Raji (cell line): ENCODE measurements around the gene KLHDC7A.

Experiments used
- POLR2A ChIP-seq: IDR thresholded peaks from 2 replicates; pipeline ENCODE4 v1.6.1; 2011; ENCODE audit warnings: low read depth, low read length, control low read depth; ENCODE audit not compliant: insufficient read depth

The KLHDC7A gene

DNA sequence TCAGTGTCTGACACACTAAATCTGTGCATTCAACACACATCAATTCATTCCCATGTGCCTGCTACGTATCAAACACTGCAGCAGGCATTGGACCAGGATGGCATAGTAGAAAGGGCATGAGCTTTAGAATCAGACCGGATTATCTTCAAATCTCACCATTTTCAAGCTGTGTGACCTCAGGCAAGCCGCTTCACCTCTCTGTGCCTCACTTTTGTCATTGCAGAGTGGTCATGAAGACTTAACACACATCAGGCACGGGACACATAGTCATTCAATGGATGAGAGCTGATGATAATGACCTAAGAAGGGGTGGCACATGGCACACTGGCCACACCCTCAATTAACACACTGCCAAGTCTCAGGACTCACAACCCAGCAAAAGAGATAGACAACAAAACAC is 46.8 kb downstream of the KLHDC7A start:
- TF ChIP-seq POLR2A, result no peak

DNA sequence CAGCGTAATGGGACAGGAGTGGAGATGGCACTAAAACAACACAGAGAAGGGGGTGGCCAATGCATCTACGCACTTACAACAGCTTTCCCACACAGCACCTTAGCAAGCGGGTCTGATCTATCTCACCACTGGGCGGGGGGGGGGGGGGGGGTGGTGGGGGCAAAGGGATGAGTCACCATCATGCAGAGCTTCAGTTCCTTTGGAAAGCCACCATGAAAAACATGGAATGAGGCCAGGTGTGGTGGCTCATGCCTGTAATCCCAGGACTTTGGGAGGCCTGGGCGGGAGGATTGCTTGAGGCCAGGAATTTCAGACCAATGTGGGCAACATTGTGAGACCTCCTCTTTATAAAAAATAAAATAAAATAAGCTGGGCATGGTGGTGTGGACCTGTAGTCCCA is 47.2 kb downstream of the KLHDC7A start:
- no peak for TF ChIP-seq POLR2A

DNA sequence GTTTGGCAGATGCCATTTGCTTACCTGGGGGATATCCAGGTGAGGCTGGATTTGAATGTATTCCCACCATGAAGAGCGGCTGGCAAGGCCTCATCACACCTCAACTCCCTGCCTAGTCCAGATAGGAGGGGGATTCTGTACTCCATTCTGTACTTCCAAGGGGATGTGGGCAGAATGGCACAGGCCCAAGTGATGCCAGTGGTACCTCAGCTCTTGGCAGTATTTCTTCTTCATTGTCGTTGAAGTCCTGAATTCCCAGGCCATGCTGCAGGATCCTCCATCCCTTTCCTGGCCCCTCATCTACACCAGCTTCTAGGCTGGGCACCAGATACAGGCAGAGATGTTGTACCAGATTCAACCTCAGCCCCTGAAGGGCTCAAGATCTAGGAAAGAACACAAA is 47.9 kb downstream of the KLHDC7A start:
- TF ChIP-seq POLR2A, result no peak

DNA sequence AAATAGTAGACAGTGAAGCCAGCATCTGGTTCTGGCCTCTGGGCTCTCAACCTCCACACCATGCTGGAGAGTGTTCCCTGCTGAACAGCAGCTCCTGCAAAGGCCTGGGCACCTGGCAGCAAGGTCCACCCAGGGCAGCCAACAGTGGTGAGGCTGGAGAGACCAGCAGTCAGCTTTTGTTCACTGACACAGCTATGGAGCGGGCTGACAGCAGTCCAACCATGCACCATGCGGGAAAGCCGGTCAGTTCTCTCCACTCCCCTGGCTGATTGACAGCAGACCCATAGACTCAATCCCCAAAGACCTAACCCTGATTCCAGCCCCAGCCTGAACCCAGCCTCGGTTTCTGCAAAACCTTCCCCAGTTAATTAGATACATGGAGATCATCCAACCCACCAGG is 49.0 kb downstream of the KLHDC7A start:
- no peak for TF ChIP-seq POLR2A

DNA sequence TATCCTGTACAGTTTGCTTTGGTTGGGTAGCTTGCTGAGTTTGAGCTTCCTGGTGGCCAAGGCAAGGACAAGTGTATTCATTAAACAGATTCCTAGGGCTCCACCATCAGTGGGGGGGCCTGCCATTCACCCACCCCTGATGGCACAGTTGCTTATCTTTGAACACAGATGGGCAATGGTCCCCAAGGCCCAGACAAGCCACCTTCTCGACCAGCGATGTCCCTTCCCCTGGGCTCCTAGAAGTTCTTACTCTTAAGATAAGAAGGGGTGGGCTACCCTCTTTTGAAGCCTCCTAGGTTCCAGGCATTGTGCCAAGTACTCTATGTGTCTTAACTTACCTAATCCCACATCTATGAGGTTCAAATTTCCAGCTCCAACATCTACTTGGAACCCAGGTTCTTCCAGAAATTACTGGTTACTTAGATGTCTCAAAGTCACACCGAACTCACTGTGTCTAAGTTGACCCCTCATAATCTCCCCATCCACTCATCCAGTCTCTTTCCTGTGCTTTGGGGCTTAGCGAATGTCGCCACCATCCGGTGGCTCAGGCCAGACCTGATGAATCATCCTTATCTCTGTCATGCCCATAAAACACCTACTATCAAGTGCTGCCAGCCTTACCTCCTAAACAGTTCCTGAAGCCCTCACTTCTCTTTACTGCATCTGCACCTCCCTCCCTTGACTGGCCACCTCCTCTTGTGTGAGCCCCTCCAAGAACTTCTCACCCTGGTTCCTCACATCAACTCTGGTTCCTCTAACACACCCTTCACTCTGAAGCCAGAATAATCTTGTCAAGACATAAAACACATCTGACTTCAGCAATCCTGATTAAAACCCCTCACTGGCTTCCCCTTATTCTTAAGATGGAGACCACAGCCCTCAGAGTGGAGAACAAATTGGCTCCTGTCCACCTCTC is 50.1 kb downstream of the KLHDC7A start:
- no peak for TF ChIP-seq POLR2A

DNA sequence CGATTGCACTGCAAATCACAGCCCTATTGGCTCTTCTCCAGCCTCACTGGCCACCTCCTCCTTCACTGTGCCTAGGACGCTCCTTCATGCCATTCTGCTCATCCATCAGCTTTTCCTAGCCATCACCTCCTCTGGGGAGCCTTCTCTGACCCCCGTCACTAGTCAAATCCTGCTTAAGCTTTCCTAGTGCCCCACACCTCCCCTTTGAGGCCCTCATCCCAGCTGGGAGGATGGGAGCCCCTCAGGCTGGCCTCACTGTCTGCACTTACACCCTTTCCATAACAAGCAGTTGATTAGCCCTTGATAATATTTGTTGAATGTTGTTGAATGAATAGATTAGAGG is 50.7 kb downstream of the KLHDC7A start:
- no peak for TF ChIP-seq POLR2A

DNA sequence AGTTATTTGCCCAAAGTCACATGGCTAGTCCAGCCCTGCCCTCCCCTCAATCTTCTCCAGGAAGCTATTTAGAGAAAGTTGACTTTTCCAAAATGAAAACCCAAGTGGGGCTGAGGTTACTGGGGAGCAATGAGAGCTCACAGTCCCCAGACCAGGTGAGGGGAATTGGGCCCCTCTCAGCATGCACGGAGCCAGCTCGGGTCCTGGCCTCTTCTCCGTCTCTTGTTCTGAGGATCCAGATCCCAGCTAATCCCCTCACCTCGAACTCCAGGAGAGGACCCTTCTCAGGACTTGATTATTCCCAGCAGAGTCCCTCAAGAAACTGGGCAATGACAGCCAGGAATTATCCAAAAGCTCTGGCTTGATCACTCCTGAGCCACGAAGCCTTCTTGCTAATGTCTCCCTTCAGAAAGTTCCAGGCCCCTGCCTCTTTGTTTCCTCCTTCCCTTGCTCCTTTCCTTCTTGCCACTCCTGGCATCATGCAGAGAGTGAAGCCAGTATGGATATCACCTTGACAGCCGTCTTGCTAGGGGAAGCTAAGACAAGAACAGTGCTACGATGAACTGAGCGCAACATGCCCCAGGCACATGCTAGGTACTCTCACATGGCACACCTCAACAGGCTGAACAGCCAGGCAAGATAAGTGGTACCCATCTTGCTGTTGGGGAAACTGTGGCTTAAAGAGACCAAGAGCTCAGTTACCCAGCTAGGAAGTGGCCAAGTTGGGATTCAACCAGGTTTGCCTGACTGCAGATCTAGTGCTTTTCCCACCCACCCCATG is 51.9 kb downstream of the KLHDC7A start:
- TF ChIP-seq POLR2A, result no peak

DNA sequence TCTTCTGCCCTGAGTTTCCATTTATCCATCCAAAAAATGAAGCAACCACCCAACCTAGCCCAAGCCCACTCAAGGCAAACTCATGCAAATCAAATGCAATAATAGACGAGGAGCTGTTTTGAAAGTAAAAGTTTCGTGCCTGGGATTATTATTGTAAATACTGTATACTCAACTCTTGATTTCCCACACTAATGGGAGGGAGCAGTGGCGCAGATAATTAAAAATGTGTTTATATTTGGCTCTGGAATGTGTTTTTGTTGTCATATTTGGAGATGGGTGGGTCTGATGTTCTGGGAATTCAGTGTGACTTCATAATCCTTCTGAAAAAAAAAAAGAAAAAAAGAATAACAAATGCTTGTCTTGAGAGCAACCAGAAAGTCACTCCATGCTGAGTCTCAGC is 52.5 kb downstream of the KLHDC7A start:
- TF ChIP-seq POLR2A, result no peak

DNA sequence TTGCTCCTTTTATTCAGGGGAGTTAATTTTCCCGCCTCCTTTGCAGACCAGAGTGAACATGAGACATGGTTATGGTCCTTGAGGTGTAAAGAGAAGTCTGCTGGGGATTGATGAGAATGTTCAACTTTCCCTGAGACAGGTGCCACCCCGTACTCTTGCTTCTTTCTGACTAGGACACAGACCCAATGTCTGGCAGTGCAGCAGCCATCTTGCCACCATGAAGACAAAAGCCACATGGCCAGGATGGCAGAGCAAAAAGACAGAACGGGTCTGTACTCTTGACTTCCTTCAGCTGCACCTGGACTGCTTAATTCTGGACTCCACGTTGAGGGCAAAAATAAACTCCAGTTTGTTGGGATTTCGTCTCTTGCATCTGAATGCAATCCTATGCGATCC is 54.1 kb downstream of the KLHDC7A start:
- no peak for TF ChIP-seq POLR2A
